ENCODE measurements around the gene C16orf90.
A peak's percentile ranks its signal among the peaks of the same experiment; 100 is the strongest.

The C16orf90 gene

DNA sequence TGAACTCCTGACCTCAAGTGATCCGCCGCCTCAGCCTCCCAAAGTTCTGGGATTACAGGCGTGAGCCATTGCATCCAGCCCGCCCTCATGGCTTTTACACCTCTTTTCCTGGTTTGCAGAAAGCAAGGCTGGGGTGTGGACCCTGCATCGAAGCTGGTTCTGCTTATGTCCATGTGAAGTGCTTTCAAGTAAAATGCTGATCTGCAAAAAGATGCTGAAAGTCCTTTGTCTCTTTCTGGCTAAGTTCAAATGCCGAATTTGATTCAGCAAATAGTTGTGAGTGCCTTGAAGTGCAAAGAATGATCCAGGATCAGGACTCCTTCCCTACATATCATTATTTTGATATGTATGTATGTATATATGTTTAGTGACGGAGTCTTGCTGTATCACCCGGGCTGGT, 34.7 kb downstream of the C16orf90 start:
- no peak for DNase-seq

DNA sequence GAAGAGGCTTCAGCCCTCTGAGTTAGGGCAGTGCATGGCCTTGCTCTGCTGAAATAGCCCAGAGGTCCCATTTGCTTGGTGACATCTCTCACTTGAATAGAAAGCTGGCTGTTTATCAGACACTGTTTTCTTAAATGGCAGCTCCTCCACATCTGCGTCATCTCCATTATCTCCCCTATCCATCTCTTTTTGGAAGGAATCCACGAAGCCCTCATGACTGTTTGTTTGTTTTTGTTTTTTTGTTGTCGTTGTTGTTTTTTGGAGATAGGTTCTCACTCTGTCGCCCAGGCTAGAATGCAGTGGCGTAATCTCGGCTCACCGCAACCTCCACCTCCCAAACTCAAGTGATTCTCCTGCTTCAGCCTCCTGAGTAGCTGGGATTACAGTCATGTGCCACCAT, 35.2 kb downstream of the C16orf90 start:
- no peak for DNase-seq

DNA sequence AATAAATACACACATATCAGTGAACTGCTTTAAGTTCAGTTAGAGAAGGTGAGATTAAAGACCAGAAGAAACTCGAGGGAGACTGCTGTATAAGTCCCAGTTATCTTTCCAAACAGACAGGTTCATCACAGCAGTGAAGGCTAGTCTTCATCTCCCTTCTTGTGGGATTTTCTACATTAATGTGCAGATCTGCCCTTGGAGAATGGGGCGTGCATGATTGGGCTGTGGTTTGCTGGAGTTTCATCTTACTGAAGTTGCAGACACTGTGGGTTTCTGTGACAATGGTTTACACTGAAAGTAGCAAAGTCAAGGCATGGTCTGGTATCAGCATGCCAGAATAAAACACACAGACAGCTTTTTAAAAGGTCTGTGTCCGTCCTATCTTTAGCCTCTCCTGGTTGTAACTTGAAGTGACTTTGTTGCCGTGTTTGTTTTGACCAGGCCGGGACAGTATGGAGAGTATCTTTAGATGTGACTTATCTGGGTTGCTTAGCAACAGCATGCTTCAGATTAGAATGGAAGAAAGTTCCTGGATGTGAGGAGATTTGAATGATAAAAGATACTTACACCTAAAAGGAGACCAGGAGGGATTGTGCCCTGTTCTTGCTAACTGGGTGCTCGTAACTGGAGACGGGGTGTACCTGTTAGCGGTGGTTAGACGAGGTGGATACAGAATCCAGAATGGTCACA, 35.7 kb downstream of the C16orf90 start:
- DNase-seq, result no peak

DNA sequence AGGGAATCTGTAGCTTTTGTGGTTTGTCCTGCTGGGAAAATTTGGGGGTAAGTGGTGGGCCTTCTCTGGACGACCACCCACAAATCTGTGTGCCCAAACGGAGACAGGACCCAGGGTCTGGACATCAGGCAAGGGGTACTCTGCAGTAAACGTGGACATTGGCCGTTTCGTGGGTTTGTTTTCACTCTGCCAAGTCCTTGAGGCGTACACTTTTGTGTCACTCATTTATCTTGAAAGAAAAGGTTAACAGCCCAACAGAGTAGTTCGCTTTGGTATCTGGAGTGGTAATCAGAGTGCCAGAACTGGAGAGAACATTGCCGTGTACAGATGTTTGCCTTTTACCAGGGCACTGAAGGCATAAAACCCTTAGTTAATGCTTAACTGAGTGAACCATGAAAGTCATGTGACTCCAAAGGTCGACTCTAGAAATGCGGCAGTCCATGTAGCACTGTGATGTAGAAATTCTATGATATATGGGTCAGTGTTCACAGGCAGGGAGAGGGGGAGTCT, 36.4 kb downstream of the C16orf90 start:
- DNase-seq, result no peak

DNA sequence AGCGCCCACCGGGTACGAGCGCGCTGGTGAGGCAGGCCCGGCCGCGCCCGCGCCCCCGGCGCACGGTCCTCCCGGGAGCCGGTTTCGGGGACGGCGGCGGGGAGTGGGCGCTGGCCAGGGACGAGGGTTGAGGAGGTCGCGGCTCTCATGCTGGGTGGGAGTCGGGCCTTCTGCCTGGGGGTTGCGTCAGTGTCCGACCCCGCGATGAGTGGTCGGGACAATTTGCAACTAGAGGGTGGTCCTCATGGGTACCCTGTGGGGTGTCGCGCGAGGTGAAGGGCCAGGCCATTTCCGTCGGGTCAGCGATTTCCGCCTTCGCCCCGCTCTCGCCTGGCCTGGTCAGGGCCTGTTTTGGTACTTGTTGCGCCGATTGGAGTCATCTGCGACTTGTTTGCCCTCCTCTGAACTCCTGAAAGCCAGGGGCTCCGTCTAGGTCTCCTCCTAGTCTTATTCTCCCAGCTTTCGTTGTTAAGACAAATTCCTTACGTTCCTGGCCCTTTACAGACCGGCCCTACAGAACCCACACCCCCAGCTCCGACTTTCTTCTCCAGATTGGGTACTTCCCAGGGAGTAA, 36.9 kb downstream of the C16orf90 start:
- DNase-seq, result no peak

DNA sequence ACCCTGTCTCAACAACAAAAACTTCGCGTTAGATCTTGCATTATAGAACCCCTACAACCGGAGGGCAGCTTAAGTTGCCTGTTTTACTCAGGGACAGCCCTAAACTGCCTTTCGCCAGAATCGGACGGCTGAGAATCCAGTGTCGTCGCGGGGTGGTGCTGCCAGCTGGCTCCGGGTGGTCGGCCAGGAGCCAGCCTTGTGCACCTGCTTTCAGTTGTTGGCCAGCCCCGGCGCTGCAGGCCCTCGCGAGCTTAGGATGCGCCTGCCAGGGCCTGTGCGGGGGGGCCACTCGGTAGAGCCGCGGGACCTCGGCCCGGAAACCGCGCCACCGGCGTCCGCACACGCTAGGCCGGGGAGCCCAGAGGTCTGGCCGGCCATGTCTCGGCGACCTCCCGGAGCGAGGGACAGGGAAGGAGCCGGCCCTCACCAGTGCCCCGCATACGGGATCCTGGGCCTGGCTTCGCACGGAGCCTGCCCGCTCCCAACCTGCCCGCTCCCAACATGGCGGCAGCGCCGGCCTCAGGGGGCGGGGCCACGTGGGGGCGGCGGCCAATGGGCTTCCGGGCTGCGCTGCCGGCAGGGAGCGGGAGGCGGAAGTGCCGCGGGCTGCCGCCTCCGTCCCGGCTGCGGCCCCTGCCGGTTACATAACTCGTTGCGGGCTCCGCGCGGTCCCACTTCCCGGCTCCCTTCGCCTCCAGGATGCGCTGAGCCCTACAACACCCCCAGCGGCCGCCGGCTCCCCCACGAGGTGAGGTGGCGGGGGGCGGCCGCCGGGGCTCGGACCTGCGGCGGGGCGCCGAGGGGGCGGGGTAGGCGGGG, 37.6 kb downstream of the C16orf90 start:
- peak; percentile 32 to 65 for DNase-seq

DNA sequence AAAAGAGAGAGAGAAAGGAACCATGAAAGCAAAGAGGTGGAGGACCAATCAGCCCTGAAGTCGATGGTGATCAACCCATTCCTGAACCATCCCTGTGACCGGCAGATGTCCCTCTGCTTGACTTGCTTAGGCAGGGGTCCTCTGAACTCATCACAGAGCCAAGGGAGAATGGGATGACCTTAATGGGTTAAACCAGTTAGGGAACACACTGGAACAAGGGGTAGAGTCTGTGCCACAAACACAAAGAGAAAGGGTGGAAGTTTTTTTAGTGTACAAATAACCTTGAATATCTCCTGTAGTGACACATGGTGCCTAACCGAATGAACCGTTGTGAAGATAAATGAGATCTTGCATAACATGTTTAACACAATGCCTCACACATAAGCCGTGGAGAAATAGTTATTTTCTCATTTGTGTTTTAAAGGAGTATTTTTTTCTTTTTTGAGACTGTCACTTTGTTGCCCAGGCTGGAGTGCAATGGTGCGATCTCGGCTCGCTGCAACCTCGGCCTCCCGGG, 40.6 kb downstream of the C16orf90 start:
- no peak for DNase-seq

DNA sequence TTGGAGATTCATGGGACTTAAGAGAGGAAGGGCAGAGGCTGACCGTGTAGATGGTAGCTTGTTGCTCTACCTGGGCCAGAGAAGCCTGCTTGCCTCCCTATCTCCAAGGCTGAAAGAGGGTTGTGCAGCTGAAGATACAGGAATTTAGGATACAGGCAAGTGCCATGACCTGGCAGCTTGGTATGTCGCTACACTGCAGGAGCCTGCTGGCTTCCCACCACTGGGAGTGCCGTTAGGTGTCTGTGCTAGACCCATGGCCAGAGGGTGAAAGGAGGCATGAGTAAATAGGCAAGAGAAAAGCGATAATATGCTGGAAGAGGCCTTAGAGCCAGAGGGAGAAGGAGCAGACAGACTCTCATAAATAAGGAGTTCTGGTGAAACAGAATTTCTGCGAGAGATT, 41.2 kb downstream of the C16orf90 start:
- DNase-seq, result no peak

DNA sequence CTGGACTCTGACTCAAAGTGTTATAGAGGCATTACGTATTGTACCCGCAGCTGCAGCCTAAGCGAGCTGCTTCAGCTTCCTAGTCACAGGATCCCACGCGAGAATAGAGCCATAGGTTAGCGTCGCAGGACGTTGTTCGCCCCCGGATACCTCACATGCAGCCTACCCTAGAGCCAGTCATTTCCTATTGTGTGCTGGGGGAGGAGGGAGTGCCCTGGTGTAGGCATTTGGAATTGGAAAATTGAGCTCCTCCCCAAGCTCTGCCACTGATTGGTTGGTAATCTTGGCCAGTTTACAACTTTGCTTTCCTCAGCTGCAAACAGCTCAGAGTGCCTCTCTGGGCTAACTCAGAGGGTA, 51.3 kb downstream of the C16orf90 start:
- DNase-seq, result no peak
